ENCODE results near the gene SDC1. TPM values are rescaled to one million over a fixed set of nuclear protein-coding genes. Genes with fewer than 3 reads are reported as not detected.

Gene SDC1
- polyA plus RNA-seq, 3 donors: not detected

GRCh38 chr2:20169796-20170703, 54.9 kb downstream of the SDC1 start:
- no peak overlapping the region for H3K9ac ChIP-seq (ENCODE audit: insufficient read depth, low read length, poor library complexity, severe bottlenecking)
- H3K4me3 ChIP-seq (replicated peaks in 1 of 3; ENCODE audit: low read depth in 2 of 3, low read length in 3 of 3): no peak overlapping the region
- no peak for DNase-seq
- H3K4me1 Mint-ChIP-seq: no peaks in the 10 kb centered on the region
- H3K27ac ChIP-seq (ENCODE audit: low read depth in 1 of 2, low read length in 2 of 2): no peak overlapping the region
- no peak overlapping the region for H2AFZ ChIP-seq (ENCODE audit: insufficient read depth, low read depth, low read length, poor library complexity, severe bottlenecking)
- no peak overlapping the region for H3K27ac Mint-ChIP-seq
- no peaks in the 10 kb centered on the region for H3K27me3 ChIP-seq (ENCODE audit: control insufficient read depth in 2 of 2, insufficient read depth in 2 of 2, low read length in 2 of 2)
- no peaks in the 10 kb centered on the region for H3K9me3 ChIP-seq (replicated peaks in 1 of 2; ENCODE audit: control insufficient read depth in 1 of 2, insufficient read depth in 1 of 2, low read length in 2 of 2)
- TF ChIP-seq CTCF (IDR thresholded peaks at IDR 0.05): no peak
- H3K79me2 ChIP-seq (ENCODE audit: insufficient read depth, low read length): no peaks in the 10 kb centered on the region
- no peaks in the 10 kb centered on the region for H4K20me1 ChIP-seq (ENCODE audit: insufficient read depth, low read length)
- H3K4me2 ChIP-seq (replicated peaks; ENCODE audit: extremely low read depth, low read length, poor library complexity, severe bottlenecking): no peak overlapping the region
- no peak overlapping the region for H3K4me3 Mint-ChIP-seq
- H3K9me3 Mint-ChIP-seq: no peaks in the 10 kb centered on the region
- no peaks in the 10 kb centered on the region for H3K36me3 Mint-ChIP-seq
- H3K36me3 ChIP-seq (replicated peaks in 1 of 2; ENCODE audit: control insufficient read depth in 1 of 2, insufficient read depth in 2 of 2, low read length in 2 of 2): no peaks in the 10 kb centered on the region
- WGBS (ENCODE audit: insufficient coverage): 94% methylated on average over 8 of the region's 16 CpGs
- no peaks in the 10 kb centered on the region for H3K4me1 ChIP-seq (ENCODE audit: control insufficient read depth in 1 of 2, insufficient read depth in 2 of 2, low read length in 2 of 2)
- intact Hi-C loops (cut with micrococcal nuclease): no loop called here
- H3K27me3 Mint-ChIP-seq (ENCODE audit: low read depth in 3 of 3): peaks cover 0 to 3% (median 0%) of the 10 kb centered on the region in 3 donors

- no peak for DNase-seq
- intact Hi-C loops (cut with micrococcal nuclease): no loop called here
- Histone ChIP-seq H3K4me3 (replicated peaks in 1 of 3; ENCODE audit: low read depth in 2 of 3, low read length in 3 of 3) (no peak overlapping the region), H3K4me2 (replicated peaks; ENCODE audit: extremely low read depth, low read length, poor library complexity, severe bottlenecking) (no peak overlapping the region), H3K4me1 (ENCODE audit: control insufficient read depth in 1 of 2, insufficient read depth in 2 of 2, low read length in 2 of 2) (no peaks in the 10 kb centered on the region), H3K9me3 (replicated peaks in 1 of 2; ENCODE audit: control insufficient read depth in 1 of 2, insufficient read depth in 1 of 2, low read length in 2 of 2) (no peaks in the 10 kb centered on the region), H2AFZ (ENCODE audit: insufficient read depth, low read depth, low read length, poor library complexity, severe bottlenecking) (no peak overlapping the region), H3K36me3 (replicated peaks in 1 of 2; ENCODE audit: control insufficient read depth in 1 of 2, insufficient read depth in 2 of 2, low read length in 2 of 2) (no peaks in the 10 kb centered on the region), H3K27me3 (ENCODE audit: control insufficient read depth in 2 of 2, insufficient read depth in 2 of 2, low read length in 2 of 2) (no peaks in the 10 kb centered on the region), H3K27ac (ENCODE audit: low read depth in 1 of 2, low read length in 2 of 2) (no peak overlapping the region), H3K79me2 (ENCODE audit: insufficient read depth, low read length) (no peaks in the 10 kb centered on the region), H3K9ac (ENCODE audit: insufficient read depth, low read length, poor library complexity, severe bottlenecking) (no peak overlapping the region), H4K20me1 (ENCODE audit: insufficient read depth, low read length) (no peaks in the 10 kb centered on the region)
- H3K27ac Mint-ChIP-seq: no peak overlapping the region
- no peaks in the 10 kb centered on the region for H3K9me3 Mint-ChIP-seq
- no peak overlapping the region for H3K4me3 Mint-ChIP-seq
- H3K4me1 Mint-ChIP-seq: no peaks in the 10 kb centered on the region
- no peaks in the 10 kb centered on the region for H3K36me3 Mint-ChIP-seq
- TF ChIP-seq CTCF (IDR thresholded peaks at IDR 0.05): no peak
- H3K27me3 Mint-ChIP-seq (ENCODE audit: low read depth in 3 of 3): peaks cover 0 to 3% (median 0%) of the 10 kb centered on the region in 3 donors
- WGBS (ENCODE audit: insufficient coverage): 87% methylated on average over 20 of the region's 26 CpGs
These were observed 55.9 kb downstream of the SDC1 start for GRCh38 chr2:20168727-20169696.

All from CD14-positive monocyte (primary cell).